Loucy (cell line): ENCODE data around the gene S100A8.

Experiments
- H2AFZ ChIP-seq: fragments of 200-600 bp; sonication (generic); 2 replicates; pipeline ENCODE4 v1.6.0; 2016; ENCODE audit warnings: antibody characterized with exemption, mild to moderate bottlenecking, low read length, moderate library complexity
- H3F3A ChIP-seq: fragments of 200-600 bp; 2 replicates; pipeline ENCODE4 v1.6.0; 2016; ENCODE audit warnings: antibody characterized with exemption, low read depth, mild to moderate bottlenecking
- H3K27me3 ChIP-seq: fragments of 200-600 bp; sonication (generic); 2 replicates; pipeline ENCODE4 v1.6.1; 2014; ENCODE audit warnings: low read length, mild to moderate bottlenecking; ENCODE audit not compliant: insufficient read depth, poor library complexity, severe bottlenecking
- H3K36me3 ChIP-seq: fragments of 200-600 bp; sonication (generic); 2 replicates; pipeline ENCODE4 v1.6.1; 2016; ENCODE audit warnings: low read length; ENCODE audit not compliant: insufficient read depth
- H3K4me1 ChIP-seq: fragments of 200-600 bp; sonication (generic); 2 replicates; pipeline ENCODE4 v1.5.1; 2014; ENCODE audit warnings: low read length, mild to moderate bottlenecking; ENCODE audit not compliant: insufficient read depth, poor library complexity, severe bottlenecking
- H3K4me2 ChIP-seq: fragments of 200-600 bp; sonication (generic); 2 replicates; pipeline ENCODE4 v1.6.0; 2014; ENCODE audit warnings: antibody characterized with exemption, low read length, low read depth, mild to moderate bottlenecking; ENCODE audit not compliant: poor library complexity, severe bottlenecking
- H3K4me3 ChIP-seq: fragments of 200-600 bp; sonication (generic); 2 replicates; pipeline ENCODE4 v1.5.1; 2014; ENCODE audit warnings: low read length, mild to moderate bottlenecking, mixed read lengths; ENCODE audit not compliant: poor library complexity, severe bottlenecking
- H3K79me2 ChIP-seq: fragments of 200-600 bp; sonication (generic); 2 replicates; pipeline ENCODE4 v1.6.1; 2014; ENCODE audit warnings: low read length; ENCODE audit not compliant: insufficient read depth
- H3K9ac ChIP-seq: fragments of 200-600 bp; sonication (generic); 2 replicates; pipeline ENCODE4 v1.6.0; 2014; ENCODE audit warnings: mild to moderate bottlenecking, low read depth, low read length, moderate library complexity; ENCODE audit not compliant: poor library complexity, severe bottlenecking
- H3K9me2 ChIP-seq: fragments of 200-600 bp; sonication (generic); replicated peaks from 2 replicates; pipeline ENCODE4 v1.6.1; 2016; ENCODE audit warnings: low read depth, low read length, mixed read lengths
- H3K9me3 ChIP-seq: fragments of 200-600 bp; sonication (generic); 2 replicates; pipeline ENCODE4 v1.6.1; 2014; ENCODE audit warnings: mild to moderate bottlenecking, antibody characterized with exemption, low read length, low read depth; ENCODE audit not compliant: insufficient read depth
- H4K20me1 ChIP-seq: fragments of 200-600 bp; sonication (generic); 2 replicates; pipeline ENCODE4 v1.6.0; 2014; ENCODE audit warnings: antibody characterized with exemption, low read length, mild to moderate bottlenecking; ENCODE audit not compliant: insufficient read depth, poor library complexity, severe bottlenecking
- CTCF ChIP-seq: fragments of 200-600 bp; sonication (generic); conservative IDR thresholded peaks from 2 replicates; pipeline ENCODE4 v1.5.1; 2014; ENCODE audit warnings: mild to moderate bottlenecking, antibody characterized with exemption, low read length
- EZH2phosphoT487 ChIP-seq: fragments of 200-600 bp; IDR thresholded peaks from 2 replicates; pipeline ENCODE4 v1.6.1; 2018; ENCODE audit warnings: antibody characterized with exemption, mild to moderate bottlenecking, moderate library complexity, borderline replicate concordance

S100A8 gene

GRCh38 chr1:153355445-153356071 lies 35.3 kb downstream of the S100A8 start:
- Histone ChIP-seq H3K79me2 (no peaks in the 10 kb centered on the region), H3K27me3 (no peaks in the 10 kb centered on the region), H3K4me2 (no peak overlapping the region), H2AFZ (no peak overlapping the region), H3F3A (no peaks in the 10 kb centered on the region), H3K4me3 (no peak overlapping the region), H3K9me2 (no peaks in the 10 kb centered on the region), H3K36me3 (no peaks in the 10 kb centered on the region), H3K9me3 (no peaks in the 10 kb centered on the region), H4K20me1 (no peaks in the 10 kb centered on the region), H3K4me1 (no peaks in the 10 kb centered on the region), H3K9ac (no peak overlapping the region)
- TF ChIP-seq EZH2phosphoT487 (no peak), CTCF (peak; percentile 79)

- H3K4me2 ChIP-seq, result no peak overlapping the region
- no peaks in the 10 kb centered on the region for H3K36me3 ChIP-seq
- no peak overlapping the region for H3K9ac ChIP-seq
- no peak overlapping the region for H3K4me3 ChIP-seq
- no peaks in the 10 kb centered on the region for H3K9me3 ChIP-seq
- no peaks in the 10 kb centered on the region for H3K79me2 ChIP-seq
- no peaks in the 10 kb centered on the region for H4K20me1 ChIP-seq
- TF ChIP-seq CTCF (no peak), EZH2phosphoT487 (no peak)
- no peaks in the 10 kb centered on the region for H3F3A ChIP-seq
- H3K9me2 ChIP-seq, result no peaks in the 10 kb centered on the region
- no peak overlapping the region for H2AFZ ChIP-seq
- H3K27me3 ChIP-seq, result no peaks in the 10 kb centered on the region
- no peaks in the 10 kb centered on the region for H3K4me1 ChIP-seq
Observed at GRCh38 chr1:153354515-153355193, 36.2 kb downstream of the S100A8 start.

GRCh38 chr1:153353226-153353947 lies 37.5 kb downstream of the S100A8 start:
- no peaks in the 10 kb centered on the region for H3K79me2 ChIP-seq
- no peak overlapping the region for H3K9ac ChIP-seq
- H3K36me3 ChIP-seq, result no peaks in the 10 kb centered on the region
- H3K9me3 ChIP-seq, result no peaks in the 10 kb centered on the region
- H2AFZ ChIP-seq, result no peak overlapping the region
- H3K4me3 ChIP-seq, result no peak overlapping the region
- H4K20me1 ChIP-seq, result no peaks in the 10 kb centered on the region
- no peaks in the 10 kb centered on the region for H3F3A ChIP-seq
- H3K9me2 ChIP-seq, result no peaks in the 10 kb centered on the region
- H3K4me2 ChIP-seq, result no peak overlapping the region
- H3K27me3 ChIP-seq, result no peaks in the 10 kb centered on the region
- H3K4me1 ChIP-seq, result peaks cover under 1% of the 10 kb centered on the region
- TF ChIP-seq CTCF (peak; percentile 61), EZH2phosphoT487 (no peak)
